OCI-M2 (cell line): ENCODE results near the gene ARHGAP15.

Experiments
- DNase-seq: peaks from one replicate; lab custom pipeline; 2025; ENCODE audit not compliant: unreplicated experiment; lab: John Stamatoyannopoulos, UW

The ARHGAP15 gene

GRCh38 chr2:143682436-143683055, 553.3 kb downstream of the ARHGAP15 start:
- DNase-seq, result no peak

- no peak for DNase-seq
These were observed 554.8 kb downstream of the ARHGAP15 start for GRCh38 chr2:143683977-143684376.

GRCh38 chr2:143684551-143685320, 555.5 kb downstream of the ARHGAP15 start:
- DNase-seq, result no peak

GRCh38 chr2:143685421-143686078, 556.3 kb downstream of the ARHGAP15 start:
- no peak for DNase-seq

- DNase-seq, result no peak
These were observed 557.5 kb downstream of the ARHGAP15 start for GRCh38 chr2:143686585-143687164.

GRCh38 chr2:143688248-143688647, 559.0 kb downstream of the ARHGAP15 start:
- DNase-seq, result no peak

GRCh38 chr2:143688815-143689214, 559.6 kb downstream of the ARHGAP15 start:
- DNase-seq, result no peak

- DNase-seq, result no peak
These were observed 560.3 kb downstream of the ARHGAP15 start for GRCh38 chr2:143689541-143689940.

GRCh38 chr2:143690235-143690634, 561.0 kb downstream of the ARHGAP15 start:
- no peak for DNase-seq

- no peak for DNase-seq
These were observed 561.9 kb downstream of the ARHGAP15 start for GRCh38 chr2:143691121-143691520.

GRCh38 chr2:143692162-143692561, 562.9 kb downstream of the ARHGAP15 start:
- DNase-seq, result no peak

GRCh38 chr2:143692967-143693366, 563.7 kb downstream of the ARHGAP15 start:
- DNase-seq, result no peak

- DNase-seq, result peak; percentile 4
These were observed 565.1 kb downstream of the ARHGAP15 start for GRCh38 chr2:143694335-143694734.

- no peak for DNase-seq
These were observed 567.4 kb downstream of the ARHGAP15 start for GRCh38 chr2:143696651-143697050.

- DNase-seq, result no peak
These were observed 568.5 kb downstream of the ARHGAP15 start for GRCh38 chr2:143697744-143698143.

GRCh38 chr2:143698352-143698751, 569.1 kb downstream of the ARHGAP15 start:
- no peak for DNase-seq

GRCh38 chr2:143698888-143699570, 569.8 kb downstream of the ARHGAP15 start:
- no peak for DNase-seq

GRCh38 chr2:143700865-143701264, 571.6 kb downstream of the ARHGAP15 start:
- DNase-seq, result no peak

- no peak for DNase-seq
These were observed 572.6 kb downstream of the ARHGAP15 start for GRCh38 chr2:143701785-143702184.

- no peak for DNase-seq
These were observed 573.7 kb downstream of the ARHGAP15 start for GRCh38 chr2:143702931-143703330.

GRCh38 chr2:143704451-143705106, 575.4 kb downstream of the ARHGAP15 start:
- DNase-seq, result no peak
